Measurements from ENCODE around the gene NKAIN2.
"Not testable (repeated sequence)": the region's sequence is repeated elsewhere in the genome, so short reads cannot be mapped to it uniquely, and the experiment has no call there.

Gene NKAIN2

DNA sequence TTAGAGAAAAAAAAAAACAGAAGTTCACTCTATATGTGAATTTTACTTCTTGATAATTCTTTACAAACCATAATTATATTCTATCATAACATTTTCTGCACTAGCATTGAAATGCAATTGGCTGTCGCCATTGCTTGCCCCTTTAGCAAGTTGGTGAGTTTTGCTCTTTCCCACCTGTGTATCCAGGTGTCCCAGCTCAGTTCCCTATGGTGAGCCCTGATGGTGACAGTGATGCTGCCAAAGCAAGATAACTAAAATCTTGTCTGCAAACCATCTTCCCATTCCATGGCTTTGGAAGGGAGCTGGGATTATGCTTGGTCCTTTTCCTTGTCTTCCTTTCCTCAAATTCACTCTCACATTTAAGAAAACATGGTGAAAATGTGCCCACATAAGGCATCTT, 429.6 kb downstream of the NKAIN2 start:
- no peak for DNase-seq

DNA sequence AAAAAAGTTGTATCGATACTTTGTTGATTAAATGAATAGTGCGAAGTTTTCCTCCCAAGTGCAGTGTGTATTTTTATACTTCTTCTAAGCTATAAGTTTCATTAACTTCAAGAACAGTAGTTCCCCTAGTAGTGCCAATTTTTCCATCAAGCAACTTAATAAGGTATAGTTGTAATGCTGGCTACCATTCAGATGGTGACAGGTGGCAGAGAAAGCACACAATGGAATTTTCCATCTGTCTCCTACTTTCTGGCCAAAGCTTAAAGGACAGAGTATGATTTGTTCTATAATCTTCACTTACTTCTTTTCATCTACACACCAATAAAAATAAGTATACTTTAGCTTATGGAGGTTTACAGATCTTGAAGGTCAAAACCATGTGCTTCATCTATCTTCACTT, 431.1 kb downstream of the NKAIN2 start:
- DNase-seq = no peak

- DNase-seq = no peak
Measured at GRCh38 chr6:124237911-124238310, 434.2 kb downstream of the NKAIN2 start.

GRCh38 chr6:124238408-124238807, 434.7 kb downstream of the NKAIN2 start:
- not testable (repeated sequence) for DNase-seq

GRCh38 chr6:124254941-124255685, 451.4 kb downstream of the NKAIN2 start:
- no peak for DNase-seq

DNA sequence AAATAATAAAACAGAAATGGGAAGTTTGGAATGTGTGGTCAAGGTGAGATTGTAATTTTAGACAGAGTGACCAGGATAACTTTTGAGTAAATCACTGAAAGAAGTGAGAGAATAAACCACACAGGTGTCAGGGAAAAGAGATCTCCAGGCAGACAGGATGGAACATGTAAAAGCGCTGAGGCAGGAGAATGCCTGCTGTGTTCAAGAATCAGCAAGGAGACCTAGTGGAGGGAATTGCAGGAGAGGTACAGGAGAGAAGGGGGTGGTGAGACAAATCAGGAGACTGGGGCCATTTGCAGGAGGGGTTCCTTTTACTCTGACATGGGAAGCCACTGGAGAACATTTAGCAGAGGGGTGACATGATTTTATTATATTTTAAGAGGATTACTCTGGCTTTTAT, 456.7 kb downstream of the NKAIN2 start:
- DNase-seq = no peak

GRCh38 chr6:124269733-124270132, 466.1 kb downstream of the NKAIN2 start:
- no peak for DNase-seq

GRCh38 chr6:124273701-124274100, 470.0 kb downstream of the NKAIN2 start:
- no peak for DNase-seq

- DNase-seq = no peak
Measured at GRCh38 chr6:124282541-124282940, 478.9 kb downstream of the NKAIN2 start.

- no peak for DNase-seq
Measured at GRCh38 chr6:124283486-124283885, 479.8 kb downstream of the NKAIN2 start.

DNA sequence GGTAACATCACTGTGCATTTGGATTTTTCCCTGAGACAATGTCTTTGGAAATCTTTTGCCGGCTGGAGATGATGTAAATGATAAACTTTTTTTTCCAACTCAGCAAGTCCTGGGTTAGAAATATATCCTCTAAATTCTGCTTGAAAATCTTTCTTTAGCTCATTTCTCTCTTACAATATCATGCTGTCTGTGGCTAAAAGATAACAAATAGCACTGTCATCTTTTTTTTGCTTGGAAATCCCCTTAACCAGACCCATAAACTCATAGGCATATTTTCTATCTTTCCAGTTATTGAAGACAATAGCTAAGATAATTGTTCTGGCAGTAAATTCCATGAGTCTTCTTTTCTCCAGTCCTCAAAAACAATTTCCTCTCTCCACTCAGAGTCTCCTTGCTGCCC, 481.5 kb downstream of the NKAIN2 start:
- DNase-seq = no peak

GRCh38 chr6:124294574-124295200, 491.0 kb downstream of the NKAIN2 start:
- DNase-seq = no peak

DNA sequence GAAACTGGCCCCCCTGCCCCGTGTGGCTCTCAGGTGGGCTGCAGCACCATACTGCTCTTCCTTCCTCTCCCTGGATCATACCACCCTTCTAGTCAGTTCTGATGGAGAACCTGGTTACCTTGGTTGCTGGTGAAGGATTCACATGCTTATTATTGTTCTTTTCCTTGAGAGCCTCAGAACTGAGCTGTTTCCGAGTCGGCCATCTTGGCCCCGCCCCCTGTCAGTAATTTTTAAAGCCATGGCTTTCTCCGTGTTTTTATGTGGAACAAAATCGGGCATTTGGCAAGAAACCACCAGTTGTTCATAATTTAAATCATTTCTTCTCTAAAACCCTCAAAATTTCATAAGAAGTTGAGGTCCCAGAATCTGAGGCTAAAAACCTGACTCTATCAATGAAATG, 493.8 kb downstream of the NKAIN2 start:
- DNase-seq = no peak

DNA sequence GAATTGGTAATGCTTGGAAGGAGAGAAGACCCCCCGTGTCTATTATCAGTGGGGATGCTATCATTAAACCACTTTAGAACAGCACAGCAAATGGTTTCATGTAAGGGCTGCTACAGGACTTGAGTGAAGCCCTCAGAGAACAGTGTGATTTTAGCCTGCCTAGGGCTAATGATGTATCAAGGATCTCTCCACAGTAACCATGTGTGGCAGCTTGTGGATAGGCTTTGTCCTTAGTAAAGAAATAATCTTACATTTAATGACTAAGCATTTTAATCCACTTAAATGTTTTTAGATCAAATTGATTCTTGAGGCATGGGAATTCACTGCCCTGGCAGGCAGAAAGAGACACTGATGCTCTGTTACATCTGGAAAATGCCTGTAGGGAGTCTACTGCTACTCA, 495.1 kb downstream of the NKAIN2 start:
- no peak for DNase-seq

- not testable (repeated sequence) for DNase-seq
Measured at GRCh38 chr6:124300907-124301306, 497.2 kb downstream of the NKAIN2 start.

DNA sequence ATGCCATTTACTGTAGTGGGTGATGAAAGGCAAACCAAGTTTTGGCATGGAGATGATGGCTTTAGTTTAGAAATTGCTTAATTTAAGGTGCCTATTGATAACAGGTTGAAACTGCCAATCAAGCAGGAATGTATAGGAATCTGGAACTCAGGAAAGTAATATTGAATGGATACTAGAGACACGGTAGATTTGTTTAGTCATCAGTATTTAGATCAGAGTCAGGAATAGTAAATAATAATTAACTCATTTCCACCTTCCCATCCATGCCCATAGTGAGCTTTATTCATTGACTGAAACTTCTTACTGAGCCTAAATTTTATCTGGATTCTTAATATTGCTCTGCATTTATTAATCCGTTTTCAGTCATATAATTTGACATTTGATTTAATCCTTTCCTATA, 500.3 kb downstream of the NKAIN2 start:
- DNase-seq = no peak

DNA sequence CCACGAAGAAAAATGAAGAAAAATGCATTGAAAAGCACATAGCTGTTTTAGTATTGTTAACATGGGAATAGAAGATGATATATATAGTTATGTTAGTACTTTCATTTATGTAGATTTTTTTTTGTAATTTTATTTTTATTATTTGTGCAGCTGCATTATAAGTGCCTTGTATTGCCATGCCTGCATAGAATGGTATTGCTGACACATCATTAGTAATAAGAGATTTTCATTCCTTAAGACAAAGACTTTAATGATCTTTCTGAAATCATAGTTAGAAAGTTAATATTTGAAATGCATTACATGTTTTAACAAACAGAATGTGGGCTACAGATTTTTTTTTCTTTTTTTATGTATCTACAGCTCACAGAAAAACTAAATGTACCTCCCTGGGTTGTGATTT, 506.5 kb downstream of the NKAIN2 start:
- no peak for DNase-seq

DNA sequence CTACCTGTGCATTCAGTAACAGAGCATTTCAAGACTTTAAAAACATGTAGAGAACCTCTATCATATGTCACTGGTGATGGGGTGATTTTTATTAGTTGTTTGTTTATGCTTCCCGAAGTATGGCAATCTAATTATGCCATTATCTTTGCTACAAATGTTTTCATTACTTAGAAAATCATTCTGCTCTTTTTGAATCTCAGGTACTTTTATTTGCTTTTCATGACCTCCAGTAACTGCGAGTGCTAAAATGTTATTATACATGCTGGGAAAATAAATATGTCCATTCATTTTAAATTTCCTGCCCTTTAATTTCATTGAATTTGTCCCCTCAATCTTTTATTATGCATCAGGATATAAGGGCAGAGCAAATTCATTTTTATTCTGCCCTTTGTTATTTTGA, 515.7 kb downstream of the NKAIN2 start:
- DNase-seq = no peak

DNA sequence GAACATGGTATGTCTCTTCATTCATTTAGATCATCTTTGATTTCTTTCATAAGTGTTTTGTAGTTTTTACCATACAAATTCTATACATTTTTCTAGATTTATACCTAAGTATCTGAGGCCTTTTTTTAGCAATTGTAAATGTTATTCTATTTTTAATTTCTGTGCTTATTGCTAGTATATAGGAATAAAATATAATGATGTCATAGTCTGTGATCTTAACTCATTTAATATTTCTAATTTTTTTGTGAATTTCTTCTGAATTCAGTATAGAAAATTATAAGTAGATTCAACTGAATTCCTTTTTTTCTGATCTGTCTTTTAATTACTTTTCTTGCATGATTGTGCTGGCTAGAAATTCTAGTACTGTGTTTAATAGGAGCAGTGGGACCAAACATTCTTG, 520.6 kb downstream of the NKAIN2 start:
- DNase-seq = no peak

DNA sequence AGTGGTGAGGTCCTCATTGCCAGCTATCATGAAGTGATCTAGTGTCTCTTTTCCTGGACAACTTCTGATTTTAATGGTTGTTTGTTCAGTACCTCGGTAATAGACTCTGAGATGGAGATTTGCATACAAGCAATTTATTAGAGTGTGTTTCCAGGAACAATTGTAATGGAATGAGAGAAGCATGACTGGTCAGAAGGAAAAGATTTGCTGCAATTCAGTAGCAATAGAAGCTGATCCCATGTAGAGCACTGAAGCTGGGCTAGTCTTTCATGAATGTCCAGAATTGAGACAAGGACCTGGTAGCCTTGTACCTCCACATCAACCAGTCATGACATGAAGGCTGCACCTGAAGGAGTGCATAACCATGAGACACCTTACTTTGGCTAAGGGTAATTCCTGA, 526.5 kb downstream of the NKAIN2 start:
- DNase-seq = no peak

- DNase-seq = no peak
Measured at GRCh38 chr6:124334359-124334758, 530.7 kb downstream of the NKAIN2 start.

GRCh38 chr6:124339610-124340334, 536.1 kb downstream of the NKAIN2 start:
- no peak for DNase-seq

DNA sequence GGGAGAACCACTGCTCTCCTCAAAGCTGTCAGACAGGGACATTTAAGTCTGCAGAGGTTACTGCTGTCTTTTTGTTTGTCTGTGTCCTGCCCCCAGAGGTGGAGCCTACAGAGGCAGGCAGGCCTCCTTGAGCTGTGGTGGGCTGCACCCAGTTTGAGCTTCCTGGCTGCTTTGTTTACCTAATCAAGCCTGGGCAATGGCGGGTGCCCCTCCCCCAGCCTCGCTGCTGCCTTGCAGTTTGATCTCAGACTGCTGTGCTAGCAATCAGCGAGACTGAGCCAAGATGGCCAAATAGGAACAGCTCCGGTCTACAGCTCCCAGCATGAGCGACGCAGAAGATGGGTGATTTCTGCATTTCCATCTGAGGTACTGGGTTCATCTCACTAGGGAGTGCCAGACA, 544.7 kb downstream of the NKAIN2 start:
- not testable (repeated sequence) for DNase-seq

DNA sequence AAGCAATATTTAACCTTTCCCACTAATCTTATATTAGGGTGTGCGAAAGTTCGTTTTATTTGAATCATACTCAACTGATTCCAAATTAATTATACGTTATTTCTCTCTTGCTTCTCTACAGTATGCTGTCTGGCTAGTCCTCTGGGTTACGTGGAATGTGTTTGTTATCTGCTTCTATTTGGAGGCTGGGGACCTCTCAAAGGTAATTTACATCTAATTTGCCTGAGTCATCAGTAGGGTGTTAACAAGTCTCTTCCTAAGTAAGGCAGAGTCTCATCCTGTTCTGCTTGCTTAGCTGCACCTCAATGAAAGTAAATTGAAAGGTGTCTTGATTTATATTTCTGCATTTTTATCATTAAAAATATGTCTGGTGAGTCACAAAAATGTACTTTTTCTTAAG, 551.5 kb downstream of the NKAIN2 start:
- no peak for DNase-seq

Data from CD4-positive, alpha-beta T cell treated with Interferon alpha-2 for 1 hour (primary cell).